IPS DF 6.9 (cell line): Measurements from ENCODE around the gene SRGAP2C.
A peak's percentile ranks its signal among the peaks of the same experiment; 100 is the strongest.
"Not testable (repeated sequence)": the region's sequence is repeated elsewhere in the genome, so short reads cannot be mapped to it uniquely, and the experiment has no call there.

Experiments
- DNase-seq: peaks from one replicate; pipeline ENCODE4 v3.0.0-alpha.2; 2013; ENCODE audit warnings: low read depth, low spot score
- H3K27ac ChIP-seq: one replicate; pipeline ENCODE4 v1.5.1; 2013; ENCODE audit warnings: low read length, control low read depth
- H3K27me3 ChIP-seq: 2 replicates; pipeline ENCODE4 v1.6.1; 2013; ENCODE audit warnings: mild to moderate bottlenecking, low read length; ENCODE audit not compliant: control insufficient read depth, insufficient read depth
- H3K36me3 ChIP-seq: 2 replicates; pipeline ENCODE4 v1.6.1; 2013; ENCODE audit warnings: low read length; ENCODE audit not compliant: control insufficient read depth, insufficient read depth
- H3K4me1 ChIP-seq: 2 replicates; pipeline ENCODE4 v1.6.1; 2013; ENCODE audit warnings: low read length; ENCODE audit not compliant: control insufficient read depth, insufficient read depth
- H3K4me3 ChIP-seq: 2 replicates; pipeline ENCODE4 v1.5.1; 2013; ENCODE audit warnings: mild to moderate bottlenecking, low read length
- H3K9me3 ChIP-seq: 2 replicates; pipeline ENCODE4 v1.6.1; 2013; ENCODE audit warnings: low read length, inconsistent platforms; ENCODE audit not compliant: control insufficient read depth, insufficient read depth
- WGBS: extraction: QIAGEN DNeasy Blood & Tissue Kit; methylation state at CpG from one replicate; pipeline ENCODE4 v1.1.7; 2013; ENCODE audit warnings: mixed read lengths, missing lambda C conversion rate; ENCODE audit not compliant: insufficient read length, insufficient coverage; 5-methylcytosine and 5-hydroxymethylcytosine counted together

The SRGAP2C gene

DNA sequence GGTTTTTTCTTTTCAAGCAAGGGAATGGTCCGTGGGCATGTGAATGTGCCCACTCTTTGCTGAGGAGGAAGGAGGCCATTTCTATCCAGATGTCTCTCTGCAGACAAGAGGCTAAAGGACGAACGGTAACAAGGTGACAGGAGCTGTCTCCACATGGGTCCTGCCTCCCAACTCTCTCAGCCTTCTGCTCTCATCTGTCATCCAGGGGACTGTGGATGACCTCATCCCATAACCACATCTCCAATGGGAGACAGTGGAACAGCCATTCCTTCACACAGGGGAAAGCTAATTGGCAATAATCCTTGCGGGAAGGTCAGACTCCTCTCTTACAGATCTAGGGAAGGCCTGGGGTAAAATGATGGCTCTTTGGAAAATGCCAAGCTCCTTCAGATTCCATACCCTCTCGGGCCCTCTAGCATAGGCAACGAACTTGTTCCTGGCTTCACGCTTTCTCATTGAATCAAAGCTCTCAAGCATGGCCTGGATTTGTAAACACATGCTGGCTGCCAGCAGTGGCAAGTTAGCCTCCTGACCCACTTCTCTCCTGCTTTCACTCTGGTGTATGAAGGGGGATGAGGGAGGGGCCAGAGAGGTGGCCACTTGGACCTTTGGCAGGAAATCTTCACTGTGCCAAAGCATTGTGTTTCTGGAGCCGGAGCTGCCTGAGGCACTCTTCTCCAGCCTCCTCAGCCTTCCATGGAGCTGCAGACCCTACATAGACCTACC lies 201.0 kb downstream of the SRGAP2C start:
- H3K27me3 ChIP-seq, H3K4me1 ChIP-seq, H3K4me3 ChIP-seq, H3K36me3 ChIP-seq, H3K9me3 ChIP-seq, DNase-seq, H3K27ac ChIP-seq: not testable (repeated sequence)
- no CpG with 5 or more reads among the region's 8 CpGs for WGBS

DNA sequence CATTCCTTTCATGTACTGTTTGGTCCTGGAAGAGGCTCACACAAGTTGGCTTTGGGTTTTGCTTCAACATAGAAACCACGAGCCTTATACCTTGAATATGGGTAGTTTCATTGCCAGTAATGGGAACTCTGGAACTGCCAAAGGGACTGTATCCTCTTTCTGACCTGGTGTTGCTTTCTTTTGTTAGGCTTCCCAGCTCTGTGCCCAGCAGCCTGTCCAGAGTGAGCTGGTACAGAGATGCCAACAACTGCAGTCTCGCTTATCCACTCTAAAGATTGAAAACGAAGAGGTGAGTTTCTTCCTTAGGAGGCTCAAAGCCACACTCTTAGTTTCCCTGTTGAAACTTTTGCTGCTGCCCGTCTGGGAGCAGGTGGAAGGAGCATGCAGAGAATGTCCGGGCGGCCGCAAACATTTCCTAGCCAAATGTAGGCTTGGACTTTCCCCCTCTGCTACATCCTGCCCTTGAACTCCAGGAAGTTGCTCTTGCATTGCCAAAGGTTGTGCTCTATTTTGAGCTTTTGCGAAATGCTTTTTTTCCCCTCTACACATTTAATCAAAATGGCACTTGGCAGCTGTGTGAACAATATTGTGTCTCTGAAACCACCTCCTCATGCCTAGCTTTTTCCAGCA lies 201.7 kb downstream of the SRGAP2C start:
- not testable (repeated sequence) for H3K27ac ChIP-seq, H3K9me3 ChIP-seq, H3K36me3 ChIP-seq, DNase-seq, H3K4me3 ChIP-seq, H3K4me1 ChIP-seq, H3K27me3 ChIP-seq
- WGBS, result no CpG with 5 or more reads among the region's 8 CpGs

GRCh38 chr1:121389895-121390560 lies 205.3 kb downstream of the SRGAP2C start:
- not testable (repeated sequence) for DNase-seq, H3K9me3 ChIP-seq, H3K27ac ChIP-seq, H3K4me3 ChIP-seq, H3K27me3 ChIP-seq, H3K36me3 ChIP-seq, H3K4me1 ChIP-seq
- no CpG with 5 or more reads among the region's 3 CpGs for WGBS

DNA sequence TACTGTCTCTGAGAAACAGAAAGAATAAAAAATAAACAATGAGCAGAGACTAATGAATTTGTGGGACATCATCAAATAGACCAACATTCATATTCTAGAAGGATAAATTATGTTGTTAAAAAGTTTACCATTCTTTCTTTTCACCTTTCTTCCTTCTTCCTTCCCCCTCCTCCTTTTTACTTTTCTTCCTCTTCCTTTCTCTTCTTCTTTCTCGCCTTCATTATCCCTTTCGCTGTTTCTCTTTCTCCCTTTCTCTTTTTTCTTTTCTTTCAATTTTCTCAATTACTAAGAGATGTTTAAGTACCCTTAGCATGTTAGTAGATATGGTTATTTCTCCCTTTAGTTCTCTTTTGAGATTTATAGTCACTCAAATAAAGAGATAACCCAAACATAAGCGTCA lies 207.4 kb downstream of the SRGAP2C start:
- not testable (repeated sequence) for H3K4me3 ChIP-seq, H3K27me3 ChIP-seq, H3K9me3 ChIP-seq, DNase-seq, H3K27ac ChIP-seq, H3K4me1 ChIP-seq, H3K36me3 ChIP-seq
- WGBS, result 100% methylated on average over 2 of the region's 3 CpGs

DNA sequence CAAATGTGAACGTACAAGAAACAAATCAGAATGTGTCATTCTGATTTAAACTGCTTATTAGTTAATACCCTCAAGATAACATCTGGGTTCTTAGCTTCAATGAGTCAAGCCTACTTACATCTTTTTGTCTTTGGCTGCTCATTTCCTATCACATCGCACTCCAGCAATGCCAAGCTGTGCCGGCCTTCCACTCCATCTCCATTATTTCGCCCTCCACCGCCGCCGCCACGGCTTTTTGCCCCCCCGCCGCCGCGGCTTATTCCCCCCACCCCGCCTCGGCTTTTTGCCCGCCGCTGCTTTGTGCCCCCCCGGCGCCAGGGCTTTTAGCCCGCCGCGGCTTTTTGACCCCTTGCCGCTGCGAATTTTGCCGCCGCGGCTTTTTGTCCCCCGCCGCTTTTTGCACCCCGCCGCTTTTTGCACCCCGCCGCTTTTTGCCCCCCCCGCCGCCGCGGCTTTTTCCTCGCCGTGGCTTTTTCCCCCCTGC lies 211.0 kb downstream of the SRGAP2C start:
- not testable (repeated sequence) for DNase-seq
- peak overlapping the region; percentile 6; the same call in 1 of the 2 replicates for H3K4me3 ChIP-seq

DNA sequence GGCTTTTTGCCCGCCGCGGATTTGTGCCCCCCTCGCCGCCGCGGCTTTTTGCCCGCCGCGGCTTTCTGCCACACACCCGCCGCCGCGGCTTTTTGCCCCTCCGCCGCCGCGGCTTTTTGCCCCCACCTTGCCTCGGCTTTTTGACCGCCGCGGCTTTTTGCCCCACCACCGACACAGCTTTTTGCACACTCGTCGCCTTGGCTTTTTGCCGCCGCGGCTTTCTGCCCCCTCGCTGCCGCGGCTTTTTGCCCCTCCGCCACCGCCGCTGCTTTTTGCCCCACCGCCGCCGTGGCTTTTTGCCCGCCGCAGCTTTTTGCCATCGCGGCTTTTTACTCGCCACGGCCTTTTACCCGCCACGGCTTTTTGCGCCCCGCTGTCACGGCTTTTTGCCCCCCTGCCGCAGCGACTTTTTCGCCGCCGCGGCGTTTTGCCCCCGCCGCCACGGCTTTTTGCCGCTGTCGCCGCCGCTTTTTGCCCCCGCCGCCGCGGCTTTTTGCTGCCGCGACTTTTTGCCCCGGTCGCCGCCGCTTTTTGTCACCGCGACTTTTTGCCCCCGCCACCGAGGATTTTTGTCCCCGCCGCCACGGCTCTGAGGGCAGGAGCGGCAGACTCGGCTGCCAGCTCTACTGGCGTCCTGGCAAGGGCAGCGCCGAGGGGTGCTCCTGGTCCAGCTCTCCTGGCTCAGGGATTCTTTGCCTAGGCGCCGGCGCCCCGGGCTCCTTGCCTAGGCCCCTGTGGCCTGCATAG lies 211.7 kb downstream of the SRGAP2C start:
- not testable (repeated sequence) for DNase-seq
- no CpG with 5 or more reads among the region's 88 CpGs for WGBS

More for the DNA sequence above, 211.0 kb downstream of the SRGAP2C start:
- not testable (repeated sequence) for H3K4me1 ChIP-seq, H3K27ac ChIP-seq, H3K27me3 ChIP-seq, H3K36me3 ChIP-seq, H3K9me3 ChIP-seq
- WGBS, result no CpG with 5 or more reads among the region's 38 CpGs

DNA sequence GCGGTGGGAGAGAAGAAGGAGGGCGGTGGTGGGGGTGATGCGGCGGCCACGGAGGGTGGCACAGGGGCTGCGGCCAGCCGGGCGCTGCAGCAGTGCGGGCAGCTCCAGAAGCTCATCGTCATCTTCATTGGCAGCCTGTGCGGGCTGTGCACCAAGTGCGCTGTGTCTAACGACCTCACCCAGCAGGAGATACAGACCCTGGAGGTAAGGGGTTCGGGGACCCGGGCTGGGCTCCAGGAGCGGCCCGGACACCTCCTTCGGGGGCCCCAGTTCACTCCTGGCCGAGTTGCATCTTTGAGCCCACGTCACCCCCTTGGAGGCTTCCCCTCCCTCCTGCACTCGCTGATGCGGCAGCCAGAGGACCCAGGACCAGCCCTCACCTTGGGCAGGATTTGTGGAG lies 212.3 kb downstream of the SRGAP2C start:
- H3K4me1 ChIP-seq, DNase-seq, H3K27me3 ChIP-seq, H3K36me3 ChIP-seq, H3K27ac ChIP-seq, H3K9me3 ChIP-seq: not testable (repeated sequence)
- peak overlapping the region; percentile 51; the same call in 1 of the 2 replicates for H3K4me3 ChIP-seq
- WGBS, result no CpG with 5 or more reads among the region's 22 CpGs

More for the DNA sequence above, 211.7 kb downstream of the SRGAP2C start:
- not testable (repeated sequence) for H3K9me3 ChIP-seq, H3K4me1 ChIP-seq, H3K36me3 ChIP-seq, H3K27me3 ChIP-seq, H3K27ac ChIP-seq
- peak overlapping the region; percentile 51; the same call in 1 of the 2 replicates for H3K4me3 ChIP-seq

- not testable (repeated sequence) for H3K27me3 ChIP-seq, H3K9me3 ChIP-seq, H3K36me3 ChIP-seq, H3K27ac ChIP-seq, H3K4me1 ChIP-seq, DNase-seq, H3K4me3 ChIP-seq
- WGBS, result no CpG with 5 or more reads among the region's 5 CpGs
Observed at GRCh38 chr1:121399193-121399592, 214.4 kb downstream of the SRGAP2C start.

DNA sequence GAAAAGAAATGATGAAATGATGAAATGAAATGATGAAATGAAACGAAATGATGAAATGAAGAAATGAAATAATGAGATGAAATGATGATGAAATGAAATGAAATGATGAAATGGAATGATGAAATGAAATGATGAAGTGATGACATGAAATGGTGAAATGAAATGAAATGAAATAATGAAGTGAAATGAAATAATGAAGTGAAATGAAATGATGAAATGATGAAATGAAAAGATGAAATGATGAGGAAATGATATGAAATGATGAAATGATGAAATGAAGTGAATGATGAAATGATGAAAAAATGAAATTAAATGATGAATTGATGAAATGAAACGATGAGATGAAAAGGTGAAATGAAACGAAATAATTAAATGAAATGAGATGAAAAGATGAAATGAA lies 215.3 kb downstream of the SRGAP2C start:
- WGBS, result 100% methylated on average over 3 of the region's 3 CpGs
- H3K36me3 ChIP-seq, H3K9me3 ChIP-seq, H3K4me1 ChIP-seq, DNase-seq, H3K27ac ChIP-seq, H3K27me3 ChIP-seq, H3K4me3 ChIP-seq: not testable (repeated sequence)
